HepG2 (cell line): ENCODE measurements around the gene BCAR3. TPM values are rescaled to one million over a fixed set of nuclear protein-coding genes. Genes with fewer than 3 reads are reported as not detected.
A peak's percentile ranks its signal among the peaks of the same experiment; 100 is the strongest.

ENCODE experiments used
- MED1 ChIP-seq: sonication (generic); formaldehyde crosslinking; IDR thresholded peaks from 2 replicates; pipeline ENCODE4 v1.4.0; 2020; ENCODE audit warnings: missing genetic modification reagents
- PHF8 ChIP-seq: sonication (generic); formaldehyde crosslinking; IDR thresholded peaks from 2 replicates; pipeline ENCODE4 v1.5.0; 2020; ENCODE audit warnings: missing genetic modification reagents
- RBM39 ChIP-seq: fragments of 200-400 bp; formaldehyde crosslinking; IDR thresholded peaks from one replicate; pipeline ENCODE4 v1.6.1; 2018; ENCODE audit warnings: antibody characterized with exemption, mild to moderate bottlenecking, low read depth, low read length; ENCODE audit not compliant: poor library complexity, severe bottlenecking
- SMAD9 ChIP-seq: sonication (generic); formaldehyde crosslinking; IDR thresholded peaks from 2 replicates; pipeline ENCODE4 v1.5.1; 2020; ENCODE audit warnings: mild to moderate bottlenecking, missing genetic modification reagents
- SMC3 ChIP-seq: IDR thresholded peaks from 2 replicates; pipeline ENCODE4 v1.6.1; 2011; ENCODE audit warnings: low read length, improper control_type of control experiment
- ZNF34 ChIP-seq: sonication (generic); formaldehyde crosslinking; IDR thresholded peaks from 2 replicates; pipeline ENCODE4 v1.4.0; 2020; ENCODE audit warnings: mild to moderate bottlenecking, missing genetic modification reagents, borderline replicate concordance
- polyA plus RNA-seq, 8 experiments: library from polyadenylated mRNA; depleted of rRNA in 3 of 8; stranded (reverse) in 7 of 8; unstranded in 1 of 8; fragments of >200 nt; fragmentation: Illumina TruSeq in 4 of 8; extraction: Trizol in 4 of 8; gene quantifications; 2 replicates each; pipeline versions ENCODE4 v1.2.1 to v1.2.3, GENCODE V29; 2011 to 2016; ENCODE audit warnings: low read depth in 4 of 8, missing spikeins in 1 of 8, mixed read lengths in 1 of 8; ENCODE audit not compliant: insufficient read depth in 1 of 8
- total RNA-seq, 5 experiments: library from RNA; depleted of rRNA; stranded (reverse); fragments of >200 nt; fragmentation: Illumina TruSeq; extraction: Trizol; gene quantifications; 2 replicates each; pipeline ENCODE4 v1.2.3, GENCODE V29; 2016; ENCODE audit warnings: low read depth in 1 of 5
- TF ChIP-seq, protein P1 (sequence below): sonication (generic); formaldehyde crosslinking; IDR thresholded peaks from 2 replicates; pipeline ENCODE4 v1.5.1; 2020; ENCODE audit warnings: missing genetic modification reagents, mild to moderate bottlenecking, borderline replicate concordance
- TF ChIP-seq, protein P2 (sequence below): sonication (generic); formaldehyde crosslinking; conservative IDR thresholded peaks from 2 replicates; pipeline ENCODE4 v1.4.0; 2020; ENCODE audit warnings: mild to moderate bottlenecking, missing genetic modification reagents, moderate library complexity
- TF ChIP-seq, protein P3 (sequence below), 2 experiments: sonication (generic) in 1 of 2; formaldehyde crosslinking in 1 of 2; IDR thresholded peaks; 2 replicates each; pipeline versions ENCODE4 v1.6.1 to v1.9.0; 2014 to 2022; ENCODE audit warnings: antibody characterized with exemption in 1 of 2, borderline replicate concordance in 1 of 2, inconsistent platforms in 1 of 2, low read depth in 1 of 2, missing genetic modification reagents in 1 of 2
- TF ChIP-seq, protein P4 (sequence below): sonication (generic); formaldehyde crosslinking; IDR thresholded peaks from 2 replicates; pipeline ENCODE4 v1.8.1; 2023; ENCODE audit warnings: mild to moderate bottlenecking, missing genetic modification reagents
- TF ChIP-seq, protein P5 (sequence below): sonication (generic); formaldehyde crosslinking; IDR thresholded peaks from 2 replicates; pipeline ENCODE4 v1.5.1; 2020; ENCODE audit warnings: missing genetic modification reagents, mild to moderate bottlenecking, borderline replicate concordance

The BCAR3 gene
- total and polyA plus RNA-seq, 2 of the 13 experiments (the other 11 are each of a cell fraction or from before 2014, with no cell fraction given), result 3.6 to 4.8 TPM

DNA sequence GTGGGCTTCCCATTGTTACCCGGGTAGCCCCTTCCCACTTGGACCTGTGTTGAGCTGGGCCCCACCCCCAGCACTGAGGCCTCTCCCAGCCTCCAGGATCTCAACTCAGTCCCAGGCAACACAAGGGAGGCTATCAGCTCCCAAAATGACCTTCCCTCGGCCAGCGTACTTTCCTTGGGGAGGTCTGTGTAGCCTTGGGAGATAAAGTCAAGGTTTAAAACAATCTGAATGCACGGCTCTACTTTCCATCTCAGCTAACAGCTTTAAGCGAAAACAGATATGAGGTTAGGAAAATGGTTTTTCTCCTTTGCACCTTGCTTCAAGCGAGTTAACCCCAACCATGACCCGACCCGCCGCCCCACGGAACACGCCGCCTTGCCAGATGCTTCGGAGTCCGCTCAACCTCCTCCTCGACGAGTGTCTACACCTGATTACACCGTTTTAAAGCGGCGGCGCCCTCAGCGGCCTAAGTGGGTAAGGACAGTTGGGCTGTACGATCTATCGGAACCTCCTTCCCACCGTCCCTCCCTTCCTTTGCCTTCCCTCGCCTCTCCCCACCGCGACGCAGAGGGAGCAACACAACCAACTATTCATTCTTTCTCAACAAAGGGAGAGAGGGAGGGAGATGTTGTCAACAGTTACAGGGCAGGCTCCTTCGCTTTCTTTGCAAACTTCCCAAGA, 1.1 kb downstream of the BCAR3 start (continued):
- TF ChIP-seq ZNF34 (CRISPR knock-in tag), result no peak
- no peak; the same call in 1 of the 2 replicates for TF ChIP-seq SMC3
- TF ChIP-seq RBM39, result no peak
- TF ChIP-seq, protein P1, sequence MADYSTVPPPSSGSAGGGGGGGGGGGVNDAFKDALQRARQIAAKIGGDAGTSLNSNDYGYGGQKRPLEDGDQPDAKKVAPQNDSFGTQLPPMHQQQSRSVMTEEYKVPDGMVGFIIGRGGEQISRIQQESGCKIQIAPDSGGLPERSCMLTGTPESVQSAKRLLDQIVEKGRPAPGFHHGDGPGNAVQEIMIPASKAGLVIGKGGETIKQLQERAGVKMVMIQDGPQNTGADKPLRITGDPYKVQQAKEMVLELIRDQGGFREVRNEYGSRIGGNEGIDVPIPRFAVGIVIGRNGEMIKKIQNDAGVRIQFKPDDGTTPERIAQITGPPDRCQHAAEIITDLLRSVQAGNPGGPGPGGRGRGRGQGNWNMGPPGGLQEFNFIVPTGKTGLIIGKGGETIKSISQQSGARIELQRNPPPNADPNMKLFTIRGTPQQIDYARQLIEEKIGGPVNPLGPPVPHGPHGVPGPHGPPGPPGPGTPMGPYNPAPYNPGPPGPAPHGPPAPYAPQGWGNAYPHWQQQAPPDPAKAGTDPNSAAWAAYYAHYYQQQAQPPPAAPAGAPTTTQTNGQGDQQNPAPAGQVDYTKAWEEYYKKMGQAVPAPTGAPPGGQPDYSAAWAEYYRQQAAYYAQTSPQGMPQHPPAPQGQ (CRISPR knock-in tag), result peak; percentile 72; the same call in 1 of the 2 replicates
- TF ChIP-seq, protein P2, sequence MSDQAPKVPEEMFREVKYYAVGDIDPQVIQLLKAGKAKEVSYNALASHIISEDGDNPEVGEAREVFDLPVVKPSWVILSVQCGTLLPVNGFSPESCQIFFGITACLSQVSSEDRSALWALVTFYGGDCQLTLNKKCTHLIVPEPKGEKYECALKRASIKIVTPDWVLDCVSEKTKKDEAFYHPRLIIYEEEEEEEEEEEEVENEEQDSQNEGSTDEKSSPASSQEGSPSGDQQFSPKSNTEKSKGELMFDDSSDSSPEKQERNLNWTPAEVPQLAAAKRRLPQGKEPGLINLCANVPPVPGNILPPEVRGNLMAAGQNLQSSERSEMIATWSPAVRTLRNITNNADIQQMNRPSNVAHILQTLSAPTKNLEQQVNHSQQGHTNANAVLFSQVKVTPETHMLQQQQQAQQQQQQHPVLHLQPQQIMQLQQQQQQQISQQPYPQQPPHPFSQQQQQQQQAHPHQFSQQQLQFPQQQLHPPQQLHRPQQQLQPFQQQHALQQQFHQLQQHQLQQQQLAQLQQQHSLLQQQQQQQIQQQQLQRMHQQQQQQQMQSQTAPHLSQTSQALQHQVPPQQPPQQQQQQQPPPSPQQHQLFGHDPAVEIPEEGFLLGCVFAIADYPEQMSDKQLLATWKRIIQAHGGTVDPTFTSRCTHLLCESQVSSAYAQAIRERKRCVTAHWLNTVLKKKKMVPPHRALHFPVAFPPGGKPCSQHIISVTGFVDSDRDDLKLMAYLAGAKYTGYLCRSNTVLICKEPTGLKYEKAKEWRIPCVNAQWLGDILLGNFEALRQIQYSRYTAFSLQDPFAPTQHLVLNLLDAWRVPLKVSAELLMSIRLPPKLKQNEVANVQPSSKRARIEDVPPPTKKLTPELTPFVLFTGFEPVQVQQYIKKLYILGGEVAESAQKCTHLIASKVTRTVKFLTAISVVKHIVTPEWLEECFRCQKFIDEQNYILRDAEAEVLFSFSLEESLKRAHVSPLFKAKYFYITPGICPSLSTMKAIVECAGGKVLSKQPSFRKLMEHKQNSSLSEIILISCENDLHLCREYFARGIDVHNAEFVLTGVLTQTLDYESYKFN (CRISPR knock-in tag), result no peak
- TF ChIP-seq SMAD9, result 0 out of 2 replicates have a peak, but pooled peaks have one; percentile 3
- TF ChIP-seq MED1 (CRISPR knock-in tag), result peak; percentile 43; the same call in 1 of the 2 replicates
- peak; percentile 30; the same call in 1 of the 2 replicates for TF ChIP-seq PHF8 (CRISPR knock-in tag)
- TF ChIP-seq, protein P3, sequence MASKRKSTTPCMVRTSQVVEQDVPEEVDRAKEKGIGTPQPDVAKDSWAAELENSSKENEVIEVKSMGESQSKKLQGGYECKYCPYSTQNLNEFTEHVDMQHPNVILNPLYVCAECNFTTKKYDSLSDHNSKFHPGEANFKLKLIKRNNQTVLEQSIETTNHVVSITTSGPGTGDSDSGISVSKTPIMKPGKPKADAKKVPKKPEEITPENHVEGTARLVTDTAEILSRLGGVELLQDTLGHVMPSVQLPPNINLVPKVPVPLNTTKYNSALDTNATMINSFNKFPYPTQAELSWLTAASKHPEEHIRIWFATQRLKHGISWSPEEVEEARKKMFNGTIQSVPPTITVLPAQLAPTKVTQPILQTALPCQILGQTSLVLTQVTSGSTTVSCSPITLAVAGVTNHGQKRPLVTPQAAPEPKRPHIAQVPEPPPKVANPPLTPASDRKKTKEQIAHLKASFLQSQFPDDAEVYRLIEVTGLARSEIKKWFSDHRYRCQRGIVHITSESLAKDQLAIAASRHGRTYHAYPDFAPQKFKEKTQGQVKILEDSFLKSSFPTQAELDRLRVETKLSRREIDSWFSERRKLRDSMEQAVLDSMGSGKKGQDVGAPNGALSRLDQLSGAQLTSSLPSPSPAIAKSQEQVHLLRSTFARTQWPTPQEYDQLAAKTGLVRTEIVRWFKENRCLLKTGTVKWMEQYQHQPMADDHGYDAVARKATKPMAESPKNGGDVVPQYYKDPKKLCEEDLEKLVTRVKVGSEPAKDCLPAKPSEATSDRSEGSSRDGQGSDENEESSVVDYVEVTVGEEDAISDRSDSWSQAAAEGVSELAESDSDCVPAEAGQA (IDR thresholded peaks at IDR 0.05; ENCODE audit: low read depth), result no peak
- TF ChIP-seq, protein P3 (CRISPR knock-in tag; IDR thresholded peaks at IDR 0.05; ENCODE audit: borderline replicate concordance), result no peak
- TF ChIP-seq, protein P4, sequence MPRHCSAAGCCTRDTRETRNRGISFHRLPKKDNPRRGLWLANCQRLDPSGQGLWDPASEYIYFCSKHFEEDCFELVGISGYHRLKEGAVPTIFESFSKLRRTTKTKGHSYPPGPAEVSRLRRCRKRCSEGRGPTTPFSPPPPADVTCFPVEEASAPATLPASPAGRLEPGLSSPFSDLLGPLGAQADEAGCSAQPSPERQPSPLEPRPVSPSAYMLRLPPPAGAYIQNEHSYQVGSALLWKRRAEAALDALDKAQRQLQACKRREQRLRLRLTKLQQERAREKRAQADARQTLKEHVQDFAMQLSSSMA, result no peak
- TF ChIP-seq, protein P5, sequence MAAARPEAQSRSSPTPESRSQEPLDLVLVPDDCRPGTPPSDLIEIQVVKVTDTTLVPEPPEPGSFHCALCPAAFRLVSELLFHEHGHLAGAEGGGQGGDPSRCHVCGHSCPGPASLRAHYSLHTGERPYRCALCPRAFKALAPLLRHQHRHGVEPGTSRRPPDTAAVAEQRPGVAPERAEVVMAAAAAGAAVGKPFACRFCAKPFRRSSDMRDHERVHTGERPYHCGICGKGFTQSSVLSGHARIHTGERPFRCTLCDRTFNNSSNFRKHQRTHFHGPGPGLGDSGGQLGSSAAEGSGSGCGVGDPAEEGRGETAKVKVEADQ (CRISPR knock-in tag), result peak; percentile 16; the same call in 1 of the 2 replicates
